ENCODE measurements around the gene IPP. TPM values are rescaled to one million over a fixed set of nuclear protein-coding genes. Genes with fewer than 3 reads are reported as not detected.

The IPP gene
- total RNA-seq, 1 experiment from 2014 or later: 5.2 TPM

- H3K27me3 ChIP-seq: no peaks in the 10 kb centered on the region
- DNase-seq: no peak
- peaks cover 9% of the 10 kb centered on the region; the same call in 1 of the 2 replicates for H3K36me3 ChIP-seq
- H3K4me3 ChIP-seq: no peak overlapping the region
- H3K9me3 ChIP-seq: no peaks in the 10 kb centered on the region
Measured at GRCh38 chr1:45669859-45670655, 80.4 kb downstream of the IPP start.

GRCh38 chr1:45669379-45669778 is 81.1 kb downstream of the IPP start:
- Histone ChIP-seq H3K4me3 (no peak overlapping the region), H3K27me3 (no peaks in the 10 kb centered on the region), H3K9me3 (no peaks in the 10 kb centered on the region), H3K36me3 (peaks cover 9% of the 10 kb centered on the region; the same call in 1 of the 2 replicates)
- DNase-seq: peak; percentile 23

- H3K27me3 ChIP-seq: no peaks in the 10 kb centered on the region
- H3K9me3 ChIP-seq: no peaks in the 10 kb centered on the region
- no peak overlapping the region for H3K4me3 ChIP-seq
- no peak for DNase-seq
- peaks cover 6% of the 10 kb centered on the region; the same call in 1 of the 2 replicates for H3K36me3 ChIP-seq
Measured at GRCh38 chr1:45668526-45668925, 81.9 kb downstream of the IPP start.

GRCh38 chr1:45667321-45668111 is 82.9 kb downstream of the IPP start:
- Histone ChIP-seq H3K9me3 (no peaks in the 10 kb centered on the region), H3K4me3 (no peak overlapping the region), H3K27me3 (no peaks in the 10 kb centered on the region), H3K36me3 (peaks cover 9% of the 10 kb centered on the region; the same call in 1 of the 2 replicates)
- DNase-seq: no peak

- H3K36me3 ChIP-seq: peaks cover 9% of the 10 kb centered on the region; the same call in 1 of the 2 replicates
- no peaks in the 10 kb centered on the region for H3K9me3 ChIP-seq
- no peak for DNase-seq
- H3K4me3 ChIP-seq: no peak overlapping the region
- H3K27me3 ChIP-seq: no peaks in the 10 kb centered on the region
Measured at GRCh38 chr1:45666836-45667235, 83.6 kb downstream of the IPP start.

- peaks cover 55% of the 10 kb centered on the region for H3K36me3 ChIP-seq
- no peak for DNase-seq
Measured at GRCh38 chr1:45660336-45660735, 90.1 kb downstream of the IPP start.

GRCh38 chr1:45659222-45659621 is 91.2 kb downstream of the IPP start:
- Histone ChIP-seq H3K27me3 (no peaks in the 10 kb centered on the region), H3K36me3 (peaks cover 64% of the 10 kb centered on the region)
- no peak for DNase-seq

More at GRCh38 chr1:45660336-45660735, 90.1 kb downstream of the IPP start:
- Histone ChIP-seq H3K9me3 (no peaks in the 10 kb centered on the region), H3K4me3 (no peak overlapping the region), H3K27me3 (no peaks in the 10 kb centered on the region)

GRCh38 chr1:45658171-45658570 is 92.3 kb downstream of the IPP start:
- no peak for DNase-seq
- no peaks in the 10 kb centered on the region; the same call in 1 of the 2 replicates for H3K9me3 ChIP-seq
- H3K4me3 ChIP-seq: no peak overlapping the region
- H3K36me3 ChIP-seq: peaks cover 70% of the 10 kb centered on the region
- no peaks in the 10 kb centered on the region for H3K27me3 ChIP-seq

More at GRCh38 chr1:45659222-45659621, 91.2 kb downstream of the IPP start:
- H3K4me3 ChIP-seq: no peak overlapping the region
- no peaks in the 10 kb centered on the region; the same call in 1 of the 2 replicates for H3K9me3 ChIP-seq

- no peaks in the 10 kb centered on the region for H3K27me3 ChIP-seq
- no peak for DNase-seq
- H3K9me3 ChIP-seq: no peaks in the 10 kb centered on the region; the same call in 1 of the 2 replicates
- H3K36me3 ChIP-seq: peaks cover 77% of the 10 kb centered on the region
- H3K4me3 ChIP-seq: no peak overlapping the region
Measured at GRCh38 chr1:45656573-45657226, 93.8 kb downstream of the IPP start.

- Histone ChIP-seq H3K36me3 (peaks cover 82% of the 10 kb centered on the region), H3K4me3 (no peak overlapping the region), H3K9me3 (no peaks in the 10 kb centered on the region; the same call in 1 of the 2 replicates), H3K27me3 (no peaks in the 10 kb centered on the region)
- DNase-seq: no peak
Measured at GRCh38 chr1:45654540-45655280, 95.7 kb downstream of the IPP start.

Other genes with a start within 250 kb of the IPP start
- gene PRDX1, start 228.8 kb downstream of the IPP start, total RNA-seq (2014; rRNA removed; shearing (Covaris generic); ENCODE audit: low replicate concordance): 1,198 and 1,251 TPM in 2 replicates
- gene AKR1A1, start 199.8 kb downstream of the IPP start, total RNA-seq (2014; rRNA removed; shearing (Covaris generic); ENCODE audit: low replicate concordance): 60.7 and 93.8 TPM in 2 replicates
- gene NASP, start 166.6 kb downstream of the IPP start, total RNA-seq (2014; rRNA removed; shearing (Covaris generic); ENCODE audit: low replicate concordance): 32.2 and 50.9 TPM in 2 replicates
- gene CCDC17, start 126.6 kb downstream of the IPP start, total RNA-seq (2014; rRNA removed; shearing (Covaris generic); ENCODE audit: low replicate concordance): not detected in 2 replicates
- gene GPBP1L1, start 64.1 kb downstream of the IPP start, total RNA-seq (2014; rRNA removed; shearing (Covaris generic); ENCODE audit: low replicate concordance): 126 and 254 TPM in 2 replicates
- 13.7 and 21.7 TPM in 2 replicates for gene TMEM69, start 62.5 kb downstream of the IPP start, total RNA-seq (2014; rRNA removed; shearing (Covaris generic); ENCODE audit: low replicate concordance)
- gene MAST2, start 53.0 kb upstream of the IPP start, total RNA-seq (2014; rRNA removed; shearing (Covaris generic); ENCODE audit: low replicate concordance): 14.9 and 21.9 TPM in 2 replicates

All from MG63 (cell line).